Activated gamma-delta T cell (primary cell): ENCODE measurements around the gene C14orf119.
A peak's percentile ranks its signal among the peaks of the same experiment; 100 is the strongest.

Source experiments
- DNase-seq: peaks from one replicate; lab custom pipeline; 2025; lab: John Stamatoyannopoulos, UW

The C14orf119 gene

DNA sequence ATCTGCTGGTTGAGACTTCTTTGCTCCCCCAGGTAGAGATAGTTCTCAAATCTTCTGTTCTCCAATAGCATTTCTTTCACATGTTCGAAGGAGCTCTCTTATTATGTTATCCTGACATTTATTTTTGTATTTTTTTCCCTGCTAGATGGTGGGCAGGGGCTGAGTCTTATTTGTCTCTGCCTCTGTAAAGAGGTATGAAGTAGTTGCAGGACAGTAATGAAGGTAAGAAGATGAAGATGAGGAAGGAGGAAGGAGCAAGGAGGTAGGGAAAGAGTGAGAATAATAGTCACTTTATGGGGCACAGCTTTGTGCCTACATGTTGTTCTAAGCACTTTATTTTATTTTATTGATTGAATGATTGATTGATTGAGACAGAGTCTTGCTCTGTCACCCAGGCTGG is 14.5 kb downstream of the C14orf119 start:
- DNase-seq = no peak

DNA sequence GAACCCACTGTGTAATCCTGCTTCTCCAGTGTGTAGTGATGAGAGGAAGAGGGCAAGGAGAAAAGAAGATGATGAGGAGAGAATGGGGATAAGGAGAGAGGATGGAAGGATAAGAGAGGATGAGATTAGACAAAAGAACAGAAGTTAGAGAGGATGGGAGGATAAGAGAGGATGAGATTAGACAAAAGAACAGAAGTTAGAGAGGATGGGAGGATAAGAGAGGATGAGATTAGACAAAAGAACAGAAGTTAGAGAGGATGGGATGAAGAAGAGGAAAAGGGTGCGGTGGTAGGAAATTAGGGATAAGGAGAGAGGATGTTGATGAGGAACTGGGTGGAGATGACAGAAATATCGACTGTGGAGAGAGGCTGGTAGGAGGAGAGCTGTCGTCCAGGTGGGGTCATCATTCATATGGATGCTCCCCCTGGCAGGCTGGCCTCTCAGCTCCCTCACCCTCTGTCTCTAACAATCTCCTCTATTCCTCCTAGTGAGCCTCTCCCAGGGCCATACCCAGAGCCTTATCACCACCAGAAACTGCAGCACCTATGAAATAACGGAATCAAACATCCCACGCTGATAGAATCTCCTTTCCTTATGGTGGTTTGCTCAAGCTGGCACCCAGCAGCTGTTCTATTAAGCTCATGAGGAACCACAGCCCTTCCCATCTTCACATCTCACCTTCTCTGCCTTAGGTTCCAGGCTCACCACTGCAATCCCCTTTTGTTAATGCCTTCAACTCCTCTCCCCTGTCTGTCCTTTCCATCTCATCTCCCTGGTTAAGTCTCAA is 15.5 kb downstream of the C14orf119 start:
- no peak for DNase-seq

DNA sequence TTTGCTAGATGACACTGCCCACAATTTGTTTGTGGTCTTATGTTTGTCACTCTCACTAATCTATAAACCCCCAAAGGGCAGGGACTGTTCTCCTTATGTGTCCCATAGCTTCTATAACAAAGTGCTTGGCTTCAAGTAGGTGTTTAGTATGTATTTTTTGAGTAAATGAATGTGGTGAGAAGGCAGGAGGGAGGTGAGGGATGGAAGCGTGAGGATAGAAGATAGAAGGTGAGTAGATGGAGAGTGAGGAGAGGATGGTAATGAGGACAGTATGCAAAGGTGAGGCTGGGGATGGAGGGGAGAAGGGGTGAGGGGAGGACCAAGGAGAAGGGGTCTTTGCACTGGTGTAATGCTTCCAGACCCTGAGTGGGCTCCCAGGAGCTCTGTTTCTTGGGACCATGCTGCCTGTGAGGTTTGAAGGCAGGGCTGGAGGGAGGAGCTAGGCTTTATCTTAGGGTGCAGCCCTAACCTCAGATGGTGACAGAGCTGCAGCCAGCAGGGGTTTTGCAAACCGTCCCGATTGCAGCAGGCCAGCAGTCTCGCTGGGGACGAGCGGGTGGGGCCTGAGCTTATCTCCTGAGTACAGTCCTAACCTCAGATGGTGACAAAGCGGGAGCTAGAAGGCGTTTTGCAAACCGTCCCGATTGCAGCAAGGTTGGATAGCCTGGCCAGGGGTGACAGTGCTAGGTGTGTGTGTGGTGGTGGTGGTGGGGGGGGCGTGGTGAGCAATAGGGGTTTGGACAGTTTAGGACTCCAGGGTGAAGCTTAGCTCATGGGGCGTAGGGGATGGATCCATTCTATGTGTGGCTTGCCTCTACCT is 17.3 kb downstream of the C14orf119 start:
- DNase-seq = no peak

DNA sequence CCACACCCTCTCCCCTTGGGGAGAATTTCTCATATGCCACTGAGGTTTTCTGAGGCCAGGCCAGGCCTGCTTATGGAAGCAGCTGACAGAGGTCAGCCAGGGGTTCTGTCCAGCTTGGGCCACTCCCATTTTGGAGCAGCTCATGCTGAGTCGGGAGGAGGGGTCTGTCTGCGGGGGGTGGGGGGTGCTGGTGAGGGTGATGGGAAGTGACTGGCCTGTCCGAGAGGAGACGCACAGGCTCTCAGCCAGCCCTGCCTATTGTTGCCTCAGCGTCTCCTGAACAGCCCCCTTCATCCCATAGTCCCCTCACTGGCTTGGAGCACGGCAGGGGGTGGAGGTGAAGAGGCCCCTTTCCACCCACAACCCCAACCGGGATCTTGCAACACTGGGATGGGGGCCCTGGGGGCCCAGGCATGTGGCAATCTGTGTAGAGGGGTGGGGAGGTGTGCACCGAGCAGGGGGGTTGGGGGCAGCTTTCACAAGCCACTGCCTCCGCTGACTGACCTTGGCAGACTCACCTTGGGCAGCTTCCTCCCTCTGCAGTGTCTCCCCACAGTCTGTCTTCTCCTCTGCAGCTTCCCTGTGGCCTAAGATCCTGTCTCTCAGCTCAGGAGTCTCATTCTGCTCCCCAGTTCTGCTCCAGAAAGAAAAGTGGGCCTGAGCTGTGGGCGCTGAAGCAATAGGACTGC is 18.3 kb downstream of the C14orf119 start:
- DNase-seq = no peak

DNA sequence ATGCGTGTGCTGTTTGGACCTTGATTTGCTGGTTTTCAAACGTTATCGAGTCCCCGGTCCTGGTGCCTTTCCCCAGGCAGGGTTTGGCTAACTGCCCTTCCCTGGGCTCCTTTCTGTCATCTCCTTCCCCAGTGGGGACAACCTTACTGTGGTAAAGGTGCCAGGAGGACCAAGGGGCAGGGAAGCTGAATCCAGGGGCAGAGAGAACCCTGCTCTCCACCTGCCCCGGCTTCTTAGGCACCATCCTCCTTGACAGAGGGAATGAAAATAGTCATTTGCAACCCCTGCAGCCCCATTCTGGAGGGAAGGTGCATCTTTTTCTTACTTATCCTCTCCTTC is 18.8 kb downstream of the C14orf119 start:
- no peak for DNase-seq

DNA sequence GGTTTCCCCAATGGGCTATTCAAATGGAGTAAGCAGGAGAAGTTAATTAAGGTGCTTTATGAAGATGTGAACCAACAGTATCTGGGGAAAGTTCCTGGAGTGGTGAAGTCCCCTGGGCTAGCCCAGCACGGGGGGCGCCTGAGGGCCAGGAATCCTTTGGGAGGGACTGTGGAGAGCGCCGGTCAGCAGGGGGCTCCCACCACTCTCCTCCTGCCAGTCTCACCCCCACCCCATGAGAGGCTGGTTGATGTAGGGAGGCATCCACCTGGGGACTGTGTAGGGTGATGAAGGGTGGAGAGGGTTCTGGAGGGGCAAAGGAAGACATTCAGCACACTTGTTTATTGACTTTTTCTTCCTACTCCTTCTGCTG is 19.3 kb downstream of the C14orf119 start:
- no peak for DNase-seq

DNA sequence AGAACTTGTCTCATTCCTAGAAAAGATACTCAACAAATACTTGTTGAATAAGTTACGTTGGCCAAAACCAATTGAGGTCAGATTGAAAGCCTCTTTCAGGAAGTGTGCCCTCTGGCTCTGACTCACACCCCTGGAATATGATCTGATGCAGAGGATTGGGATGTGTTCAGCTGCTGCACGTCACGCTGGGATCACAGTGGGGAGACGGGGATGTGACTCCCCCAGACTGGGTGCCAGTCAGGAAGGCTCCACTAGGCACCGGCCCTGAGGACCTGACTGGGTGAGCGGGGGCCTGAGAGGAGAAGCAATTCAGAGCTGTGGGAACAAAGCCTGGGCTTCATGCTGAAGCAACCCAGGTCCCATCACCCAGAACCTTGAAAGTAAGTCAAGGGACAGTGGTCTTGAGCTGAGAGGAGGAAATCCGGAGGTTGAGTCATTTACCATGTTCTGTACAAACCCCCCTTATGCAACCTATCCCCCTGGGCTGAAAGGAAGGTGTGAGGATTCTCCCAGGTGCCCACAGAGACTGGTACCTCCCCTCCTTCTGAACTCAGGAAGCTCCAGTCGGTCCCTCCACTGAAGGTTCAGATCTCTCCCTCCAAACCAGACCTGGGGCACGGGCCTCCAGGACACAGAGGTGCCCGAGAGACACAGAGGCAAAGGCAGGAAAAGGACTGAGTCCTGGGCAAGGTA is 19.9 kb downstream of the C14orf119 start:
- no peak for DNase-seq

DNA sequence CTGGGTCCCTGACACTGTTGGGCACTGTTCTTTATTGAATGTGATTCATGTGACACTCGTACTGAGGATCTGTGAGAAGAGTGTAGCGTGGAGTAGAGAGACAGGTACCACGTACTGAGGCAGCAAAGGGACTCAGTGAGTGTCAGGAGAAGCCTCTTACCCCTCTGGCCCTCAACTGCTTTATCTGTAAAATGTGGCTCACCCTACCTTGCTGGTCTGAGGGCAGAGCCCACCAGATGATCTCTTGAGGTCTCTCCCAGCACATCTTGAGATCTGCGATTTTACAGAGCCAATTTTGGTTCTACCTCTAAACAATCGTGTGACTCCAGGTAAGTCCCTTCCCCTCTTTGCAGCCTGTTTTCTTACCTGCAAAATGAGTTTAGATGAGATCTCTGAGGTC is 20.6 kb downstream of the C14orf119 start:
- no peak for DNase-seq

DNA sequence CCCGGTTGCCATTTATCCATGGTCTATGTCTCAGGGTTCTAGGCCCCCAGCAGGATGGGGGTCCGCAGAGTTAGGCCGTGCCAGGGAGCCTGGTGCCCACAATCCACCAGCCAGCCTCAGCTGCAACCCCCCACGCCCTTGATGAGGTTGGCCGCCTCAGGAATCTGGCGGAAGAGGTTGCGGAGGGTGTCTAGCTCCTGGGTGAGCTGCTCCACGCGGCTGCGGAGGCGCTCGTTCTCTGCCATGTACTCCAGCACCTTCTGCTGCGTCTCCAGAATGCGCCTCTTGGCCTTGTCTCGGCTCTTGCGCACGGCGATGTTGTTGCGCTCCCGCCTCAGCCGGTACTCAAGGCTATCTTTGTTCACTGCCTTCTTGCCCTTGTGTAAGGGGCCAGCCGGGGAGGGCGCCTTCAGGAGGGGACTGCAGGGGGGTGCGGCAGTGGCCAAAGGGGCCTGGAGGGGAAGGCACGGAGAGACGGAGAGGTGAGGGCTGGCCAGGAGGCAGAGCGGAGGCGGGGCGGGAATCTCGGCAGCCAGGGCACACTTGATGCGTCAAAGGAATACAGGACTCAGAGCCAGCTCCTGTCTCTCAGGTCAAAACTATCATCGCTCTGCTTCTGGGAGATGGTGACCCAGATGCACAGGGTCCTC is 22.2 kb downstream of the C14orf119 start:
- no peak for DNase-seq

DNA sequence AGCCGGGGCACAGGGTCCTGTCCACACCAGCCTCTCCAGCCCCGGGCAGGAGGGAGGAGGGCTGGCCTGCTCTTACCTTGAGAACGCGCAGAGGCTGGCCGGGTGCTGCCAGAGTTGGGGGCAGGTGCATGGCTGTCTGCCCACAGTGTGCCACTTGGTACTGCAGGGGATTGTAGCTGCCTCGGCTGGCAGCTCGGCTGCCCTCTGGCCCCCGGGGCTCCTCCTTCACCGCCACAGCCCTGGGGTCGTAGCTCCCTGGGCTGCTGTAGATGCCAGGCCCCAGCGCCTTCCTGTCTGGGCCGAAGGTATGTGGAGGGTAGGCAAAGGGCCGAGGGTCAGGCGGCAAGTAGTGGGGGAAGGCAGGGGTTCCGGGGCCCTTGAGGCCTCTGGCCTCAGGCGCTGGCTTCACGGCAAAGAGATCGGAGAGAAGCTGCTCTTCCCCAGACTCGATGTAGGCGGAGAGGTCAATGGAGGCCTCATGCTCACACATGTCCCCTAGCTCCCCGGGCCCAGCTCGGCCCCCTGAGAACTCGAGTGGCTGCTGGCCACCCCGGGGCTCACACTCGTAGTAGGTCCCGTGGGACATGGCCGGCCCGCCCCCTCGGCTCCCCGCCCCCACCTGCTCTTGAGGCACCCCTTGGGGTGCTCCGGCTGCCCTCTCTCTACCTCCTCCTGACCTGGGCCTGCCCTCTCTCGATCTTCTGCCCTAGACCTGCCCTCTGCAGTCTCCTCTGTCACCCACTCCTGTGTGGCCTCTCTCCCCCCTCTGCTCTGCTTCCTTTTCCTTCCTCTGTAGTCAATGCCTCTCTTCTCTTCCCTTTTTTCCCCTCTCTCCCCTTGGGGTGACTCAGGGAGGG is 23.4 kb downstream of the C14orf119 start, which contains the start of gene CEBPE:
TSS of gene CEBPE (minus strand) at position 750 of the 857 bp plus-strand sequence. CDS start at position 586, 164 bp downstream.
- DNase-seq = no peak

DNA sequence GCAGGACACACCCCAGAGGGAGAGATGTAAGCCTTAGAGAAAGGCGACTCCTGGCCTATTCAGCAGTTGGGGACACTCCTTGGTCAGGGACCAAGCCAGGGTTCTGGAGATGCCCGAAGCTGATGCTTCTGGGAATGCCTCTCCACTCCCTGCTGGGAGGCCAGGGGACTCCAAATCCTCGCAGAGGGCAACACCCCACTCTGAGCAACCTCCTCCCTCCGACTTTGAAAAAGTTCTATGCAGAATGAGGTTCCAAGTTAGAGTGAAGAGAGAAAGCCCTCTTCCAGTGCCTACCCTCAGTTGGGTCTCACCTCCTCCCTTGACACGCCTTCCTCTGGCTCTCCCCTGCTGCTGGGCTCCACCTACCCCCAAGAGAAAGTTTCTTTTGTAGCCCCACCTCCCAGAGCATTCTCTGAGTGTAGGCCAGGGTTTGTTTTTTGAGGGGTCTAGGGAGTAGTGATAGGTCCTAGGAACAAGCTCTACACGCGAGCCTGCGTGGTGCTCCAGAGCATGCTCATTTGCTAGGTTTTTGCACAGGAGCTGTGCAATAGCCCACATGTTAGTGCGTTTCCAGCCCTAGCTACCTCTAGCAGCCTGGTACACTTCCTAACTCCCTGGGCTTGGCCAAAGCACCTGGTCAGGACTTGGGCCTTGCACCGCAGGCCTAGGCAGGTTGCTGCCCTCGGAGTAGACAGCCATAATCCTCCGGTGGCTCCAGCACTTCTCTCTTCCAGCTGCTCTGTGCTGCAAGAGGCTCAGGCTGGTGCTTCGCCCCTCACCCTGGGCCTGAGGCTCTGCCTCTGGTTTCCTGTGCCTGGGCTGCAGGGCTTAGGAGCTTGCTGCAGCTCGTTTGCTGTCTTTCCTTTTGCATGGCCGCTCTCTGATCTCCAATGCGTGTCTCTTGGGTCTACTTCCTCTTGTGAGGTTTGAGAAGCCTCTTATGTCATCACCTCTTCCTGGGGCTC is 24.3 kb downstream of the C14orf119 start:
- no peak for DNase-seq

DNA sequence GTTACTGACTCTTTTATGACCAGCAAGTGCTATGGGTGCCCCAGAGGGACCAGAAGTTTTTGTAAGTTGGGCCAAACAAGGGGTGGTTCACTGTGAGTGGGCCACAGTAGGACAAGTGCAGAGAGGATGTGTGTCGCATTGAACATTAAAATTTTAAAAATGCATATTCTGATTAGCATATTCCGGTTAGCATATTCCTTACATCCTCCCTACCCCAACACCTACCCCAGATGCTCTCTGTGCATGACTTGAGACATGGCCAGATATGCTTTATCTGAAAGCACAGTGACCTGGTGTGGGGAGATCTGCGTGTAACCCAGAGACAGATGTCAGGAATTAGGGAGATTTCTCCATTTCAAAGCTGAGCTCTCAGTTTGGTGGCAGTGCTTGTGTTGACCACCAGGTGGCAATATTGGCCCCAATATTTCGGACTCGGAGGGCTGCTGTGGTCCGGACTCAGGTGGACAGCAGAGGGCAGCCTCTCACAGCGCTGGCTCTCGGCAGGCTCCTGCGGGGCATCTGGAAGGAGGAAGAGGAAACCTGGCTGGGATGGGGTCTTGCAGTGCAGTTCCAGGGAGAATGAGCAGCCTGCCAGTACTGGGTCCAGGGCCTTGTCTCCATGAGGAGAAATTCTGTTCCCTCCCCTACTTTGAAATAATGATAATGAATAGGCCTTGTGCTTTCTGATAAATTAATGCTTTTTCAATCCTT is 25.4 kb downstream of the C14orf119 start:
- DNase-seq = peak; percentile 21

DNA sequence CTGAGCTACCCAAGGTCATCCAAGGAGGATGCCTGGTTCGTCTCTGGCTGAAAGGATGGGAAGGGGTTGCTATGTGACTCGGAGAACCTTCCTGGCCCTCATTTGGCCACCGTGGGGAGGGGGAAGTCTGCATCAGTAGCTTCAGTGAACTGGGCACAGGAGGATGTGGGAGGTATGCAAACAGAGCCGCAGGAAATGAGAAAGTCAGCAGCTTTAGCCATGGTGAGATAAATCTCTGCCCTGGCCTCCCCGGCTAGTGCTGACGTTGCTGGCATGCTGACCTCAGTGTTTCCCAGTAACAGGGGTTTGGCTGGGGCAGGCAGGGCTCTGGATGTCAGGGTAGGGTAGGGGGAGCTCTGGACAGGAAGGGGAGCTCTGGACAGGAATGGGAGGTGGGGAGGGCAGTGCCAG is 26.1 kb downstream of the C14orf119 start:
- no peak for DNase-seq

DNA sequence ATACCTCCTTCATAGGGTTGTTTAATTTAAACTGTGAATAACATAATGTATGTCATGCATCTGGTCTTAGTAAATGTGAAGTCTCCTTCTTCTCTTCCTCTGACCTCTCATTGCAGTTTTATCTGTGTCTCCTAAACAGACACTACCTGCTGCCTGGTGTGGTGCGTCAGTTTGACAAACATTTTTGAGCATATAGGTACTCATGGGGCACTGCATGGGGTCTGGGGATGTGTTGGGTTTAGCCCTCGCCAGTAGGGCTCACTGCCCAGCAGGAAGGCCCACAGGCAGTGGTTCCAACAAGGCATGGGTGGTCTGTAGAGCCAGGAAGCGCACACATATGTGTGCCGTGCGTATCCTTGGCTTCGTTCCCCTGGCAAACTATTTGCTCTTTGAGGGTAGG is 26.8 kb downstream of the C14orf119 start:
- no peak for DNase-seq

DNA sequence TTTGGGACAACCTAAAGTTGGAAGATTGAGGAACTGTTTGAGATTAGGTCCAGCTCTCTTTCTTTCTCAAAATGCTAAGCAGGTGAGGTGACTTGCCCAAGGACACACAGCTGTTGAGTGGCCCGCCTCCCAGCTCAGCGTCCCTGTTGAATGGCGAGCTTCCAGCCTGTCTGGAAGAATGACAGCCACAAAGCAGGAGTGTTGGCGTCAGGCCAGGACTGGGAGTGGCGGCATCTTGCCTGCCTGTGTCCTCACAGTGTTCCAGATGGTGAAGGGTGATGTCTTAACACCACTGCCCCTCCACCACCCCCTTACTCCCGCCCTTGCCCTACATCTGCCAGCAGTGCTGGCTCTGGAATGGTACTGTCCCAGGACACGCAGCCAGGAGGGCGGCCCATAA is 28.1 kb downstream of the C14orf119 start:
- no peak for DNase-seq

DNA sequence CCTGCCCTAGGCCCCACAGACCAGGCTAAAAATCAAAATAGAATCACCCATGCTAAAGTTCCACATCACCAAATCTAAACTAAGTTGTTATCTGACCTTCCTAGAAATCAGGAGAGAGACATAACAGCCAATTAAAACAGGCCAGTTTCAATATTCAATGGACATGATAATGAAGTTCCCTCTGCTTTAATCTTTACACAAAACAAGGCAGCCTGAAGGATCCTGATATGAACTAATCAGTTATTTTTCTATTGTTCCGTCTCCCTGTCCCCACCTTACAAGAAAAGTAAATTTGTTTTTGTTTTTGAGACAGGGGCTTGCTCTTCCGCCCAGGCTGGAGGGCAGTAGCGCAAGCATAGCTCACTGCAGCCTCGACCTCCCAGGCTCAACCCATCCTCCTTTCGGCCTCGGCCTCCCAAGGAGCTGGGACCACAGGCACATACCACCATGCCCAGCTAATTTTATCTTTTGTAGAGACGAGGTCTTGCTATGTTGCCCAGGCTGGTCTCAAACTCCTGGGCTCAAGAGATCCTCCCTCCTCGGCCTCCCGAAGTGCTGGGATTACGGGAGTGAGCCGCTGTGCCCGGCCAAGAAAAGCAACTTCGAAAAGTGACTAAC is 29.1 kb downstream of the C14orf119 start:
- DNase-seq = no peak

DNA sequence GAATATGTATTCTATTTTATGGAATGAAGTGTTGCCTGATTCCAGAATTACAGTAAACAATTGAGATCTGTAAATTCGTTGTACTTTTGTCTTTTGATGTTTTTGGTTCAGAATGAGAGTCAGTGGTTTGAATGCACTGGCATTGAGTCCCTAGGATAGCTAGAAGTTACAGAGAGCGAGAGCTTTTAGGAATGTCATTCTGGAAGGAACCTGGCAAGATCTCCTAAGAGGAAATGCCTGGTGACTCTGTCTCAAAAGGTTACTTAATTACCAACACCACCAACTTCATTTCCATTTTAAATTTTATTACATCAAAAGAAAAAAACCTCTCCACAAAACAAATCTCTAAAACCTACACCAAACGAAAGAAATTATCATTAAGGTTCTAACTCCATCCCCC is 29.7 kb downstream of the C14orf119 start:
- DNase-seq = no peak

DNA sequence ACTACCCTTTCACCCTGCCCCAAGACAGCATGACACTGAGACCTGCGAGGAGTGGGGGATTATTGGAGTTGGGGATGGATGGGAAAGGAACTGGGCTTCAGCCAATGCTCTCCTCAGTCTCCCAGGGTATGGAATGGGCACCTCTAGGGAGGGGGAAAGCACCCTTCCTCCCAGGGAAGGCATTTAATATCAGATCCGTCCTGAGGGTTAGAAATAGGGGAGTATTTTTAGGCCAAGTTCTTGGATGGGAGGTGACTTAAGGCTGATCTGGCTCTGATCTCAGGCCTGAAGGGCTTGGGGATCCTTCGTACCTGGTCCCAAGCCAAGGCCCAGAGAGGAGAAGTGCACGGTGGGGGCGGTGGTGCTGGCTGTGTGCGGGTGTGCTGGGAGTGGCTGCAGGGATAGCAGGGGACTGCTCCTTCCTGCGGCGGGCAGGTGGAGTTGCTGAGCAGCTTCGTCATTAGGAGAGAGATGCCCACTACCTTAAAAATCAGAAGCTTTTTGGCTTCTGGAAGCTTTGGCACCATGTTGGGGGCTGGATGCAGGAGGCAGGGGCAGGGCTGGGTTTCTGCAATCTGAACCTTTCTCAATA is 30.7 kb downstream of the C14orf119 start:
- no peak for DNase-seq
